ENCODE results near the gene C3orf70. TPM values are rescaled to one million over a fixed set of nuclear protein-coding genes. Genes with fewer than 3 reads are reported as not detected.

Gene C3orf70
- total RNA-seq, 4 donors from 2014 or later = 7.8 to 13.8 (median 9.8) TPM

GRCh38 chr3:185042312-185043050, 110.4 kb downstream of the C3orf70 start:
- TF ChIP-seq EP300 (IDR thresholded peaks at IDR 0.05) = no peak
- TF ChIP-seq POLR2A (IDR thresholded peaks at IDR 0.05) = no peak
- no peak for TF ChIP-seq CTCF (IDR thresholded peaks at IDR 0.05)
- H3K4me1 ChIP-seq = peaks cover 0 to 12% (median 2%) of the 10 kb centered on the region in 4 donors
- no peak for DNase-seq (ENCODE audit: low spot score in 2 of 2)
- 68 to 71% methylated on average over 7 of the region's 7 CpGs for WGBS, 2 donors
- peaks cover 0 to 4% (median 0%) of the 10 kb centered on the region in 3 donors for H3K36me3 ChIP-seq
- H3K27ac ChIP-seq = no peak overlapping the region
- no peak overlapping the region for H3K4me3 ChIP-seq
- peaks cover 0 to 1% (median under 1%) of the 10 kb centered on the region in 4 donors for H3K9me3 ChIP-seq
- no peaks in the 10 kb centered on the region for H3K27me3 ChIP-seq

- H3K9me3 ChIP-seq = peaks cover 0 to 7% (median 2%) of the 10 kb centered on the region in 4 donors
- H3K4me1 ChIP-seq = peaks cover 0 to 12% (median 2%) of the 10 kb centered on the region in 4 donors
- H3K36me3 ChIP-seq = peaks cover 0 to 4% (median 0%) of the 10 kb centered on the region in 3 donors
- H3K27ac ChIP-seq = no peak overlapping the region
- TF ChIP-seq CTCF (IDR thresholded peaks at IDR 0.05) = no peak
- no peak for TF ChIP-seq EP300 (IDR thresholded peaks at IDR 0.05)
- no peak for TF ChIP-seq POLR2A (IDR thresholded peaks at IDR 0.05)
- H3K27me3 ChIP-seq = no peaks in the 10 kb centered on the region
- H3K4me3 ChIP-seq = no peak overlapping the region
- WGBS, 2 donors = 87 to 88% methylated on average over 4 of the region's 4 CpGs
- DNase-seq (ENCODE audit: low spot score in 2 of 2) = no peak
Observed at GRCh38 chr3:185041540-185041939, 111.3 kb downstream of the C3orf70 start.

- peaks cover 0 to 6% (median 2%) of the 10 kb centered on the region in 4 donors for H3K4me1 ChIP-seq
- H3K4me3 ChIP-seq = no peak overlapping the region
- no peak for DNase-seq (ENCODE audit: low spot score in 2 of 2)
- H3K9me3 ChIP-seq = peaks cover 0 to 12% (median 2%) of the 10 kb centered on the region in 4 donors
- TF ChIP-seq POLR2A (IDR thresholded peaks at IDR 0.05) (no peak), EP300 (IDR thresholded peaks at IDR 0.05) (no peak), CTCF (IDR thresholded peaks at IDR 0.05) (no peak)
- H3K27me3 ChIP-seq = no peaks in the 10 kb centered on the region
- no peak overlapping the region for H3K27ac ChIP-seq
- H3K36me3 ChIP-seq = peaks cover 0 to 4% (median 0%) of the 10 kb centered on the region in 3 donors
- 95 to 100% methylated on average over 1 of the region's 1 CpG for WGBS, 2 donors
Observed at GRCh38 chr3:185040425-185040824, 112.4 kb downstream of the C3orf70 start.

GRCh38 chr3:185037801-185038200, 115.1 kb downstream of the C3orf70 start:
- no peaks in the 10 kb centered on the region for H3K4me1 ChIP-seq
- TF ChIP-seq EP300 (IDR thresholded peaks at IDR 0.05) (no peak), POLR2A (IDR thresholded peaks at IDR 0.05) (no peak), CTCF (IDR thresholded peaks at IDR 0.05) (no peak)
- 92 to 100% methylated on average over 1 of the region's 1 CpG for WGBS, 2 donors
- no peaks in the 10 kb centered on the region for H3K27me3 ChIP-seq
- DNase-seq (ENCODE audit: low spot score in 2 of 2) = no peak
- H3K27ac ChIP-seq = no peak overlapping the region
- peaks cover 0 to 12% (median 2%) of the 10 kb centered on the region in 4 donors for H3K9me3 ChIP-seq
- H3K36me3 ChIP-seq = peaks cover 0 to 8% (median 0%) of the 10 kb centered on the region in 3 donors
- no peak overlapping the region for H3K4me3 ChIP-seq

GRCh38 chr3:185030951-185031350, 121.9 kb downstream of the C3orf70 start:
- H3K4me1 ChIP-seq = no peaks in the 10 kb centered on the region
- WGBS, 2 donors = 81 to 90% methylated on average over 3 of the region's 3 CpGs
- H3K4me3 ChIP-seq = no peak overlapping the region
- TF ChIP-seq POLR2A (IDR thresholded peaks at IDR 0.05) = no peak
- no peak for TF ChIP-seq EP300 (IDR thresholded peaks at IDR 0.05)
- TF ChIP-seq CTCF (IDR thresholded peaks at IDR 0.05) = no peak
- H3K27ac ChIP-seq = no peak overlapping the region
- H3K36me3 ChIP-seq = peaks cover 0 to 52% (median 0%) of the 10 kb centered on the region in 3 donors
- peaks cover 0 to 2% (median 0%) of the 10 kb centered on the region in 4 donors for H3K9me3 ChIP-seq
- H3K27me3 ChIP-seq = no peaks in the 10 kb centered on the region
- no peak for DNase-seq (ENCODE audit: low spot score in 2 of 2)

All from tibial nerve (tissue), 4 donors.